ENCODE measurements around the gene REM2.

Gene REM2

DNA sequence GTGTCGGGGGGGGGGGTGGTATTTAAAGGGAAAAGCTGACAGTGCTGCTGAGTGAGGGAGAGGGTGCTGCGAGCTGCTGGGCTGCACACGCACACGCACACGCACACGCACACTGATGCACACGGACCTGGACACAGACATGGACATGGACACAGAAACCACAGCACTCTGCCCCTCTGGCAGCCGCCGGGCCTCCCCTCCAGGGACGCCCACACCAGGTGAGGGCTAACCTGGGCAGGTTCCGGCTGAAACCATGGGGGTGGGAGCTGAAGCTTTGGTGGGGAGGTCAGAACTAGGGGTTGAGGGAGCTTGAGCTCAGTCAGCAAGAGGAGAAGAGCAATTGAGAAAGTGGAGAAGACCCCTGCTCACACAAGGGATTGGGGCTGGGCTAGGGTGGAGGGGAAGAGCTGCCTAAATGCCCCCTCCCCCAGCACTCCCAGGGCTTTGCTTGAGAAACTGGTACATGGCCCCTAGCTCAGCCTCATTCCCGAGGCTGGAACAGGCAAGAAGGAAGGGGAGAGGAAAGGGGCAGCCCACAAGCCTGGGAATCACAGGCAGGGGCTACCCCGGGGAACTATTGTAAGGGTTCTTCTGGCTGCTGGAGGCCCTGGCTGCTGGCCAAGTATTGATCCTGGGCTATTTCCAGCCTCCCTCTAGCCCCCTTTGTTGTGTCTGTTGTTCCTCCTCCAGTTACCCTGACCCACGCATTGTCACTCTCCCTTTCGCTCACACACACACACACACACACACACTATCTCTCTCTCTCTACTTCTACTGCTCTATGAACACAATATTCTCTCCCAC lies at the start of gene REM2:
Gene REM2, plus strand, starts transcription at position 50 of the 804 bp plus-strand sequence. Its CDS starts 66 bp downstream, at position 116.
- ATAC-seq, result no peak

GRCh38 chr14:22835505-22835904 lies 47.5 kb upstream of the REM2 start:
- ATAC-seq, result no peak

DNA sequence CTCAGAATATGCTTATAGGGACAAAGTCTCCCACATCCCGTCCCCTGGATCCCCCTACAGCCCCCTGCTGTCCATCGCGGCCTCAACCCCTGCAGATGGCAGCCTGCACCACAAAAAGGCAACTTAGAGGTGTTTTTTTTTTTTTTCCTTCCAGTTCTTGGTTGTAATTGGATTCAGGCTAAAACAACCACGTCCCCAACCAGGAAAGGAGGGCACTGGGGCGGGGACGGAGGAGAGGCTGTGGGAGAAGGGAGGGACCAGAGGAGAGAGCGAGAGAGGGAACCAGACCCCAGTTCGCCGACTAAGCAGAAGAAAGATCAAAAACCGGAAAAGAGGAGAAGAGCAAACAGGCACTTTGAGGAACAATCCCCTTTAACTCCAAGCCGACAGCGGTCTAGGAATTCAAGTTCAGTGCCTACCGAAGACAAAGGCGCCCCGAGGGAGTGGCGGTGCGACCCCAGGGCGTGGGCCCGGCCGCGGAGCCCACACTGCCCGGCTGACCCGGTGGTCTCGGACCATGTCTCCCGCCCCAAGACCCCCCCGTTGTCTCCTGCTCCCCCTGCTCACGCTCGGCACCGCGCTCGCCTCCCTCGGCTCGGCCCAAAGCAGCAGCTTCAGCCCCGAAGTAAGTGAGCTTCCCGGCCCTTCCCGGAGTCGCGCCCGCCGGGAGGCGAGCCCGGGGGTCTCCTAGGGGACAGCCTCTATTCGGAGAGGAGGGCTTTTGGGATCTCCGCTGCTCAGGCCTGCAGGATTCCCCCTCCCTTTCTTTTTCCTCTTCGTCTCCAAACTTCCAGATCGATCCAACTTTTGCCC lies 46.5 kb upstream of the REM2 start, which contains the start of gene MMP14:
Gene MMP14, plus strand, starts transcription at position 285 of the 813 bp plus-strand sequence. Its CDS starts 233 bp downstream, at position 518.
- no peak for ATAC-seq

DNA sequence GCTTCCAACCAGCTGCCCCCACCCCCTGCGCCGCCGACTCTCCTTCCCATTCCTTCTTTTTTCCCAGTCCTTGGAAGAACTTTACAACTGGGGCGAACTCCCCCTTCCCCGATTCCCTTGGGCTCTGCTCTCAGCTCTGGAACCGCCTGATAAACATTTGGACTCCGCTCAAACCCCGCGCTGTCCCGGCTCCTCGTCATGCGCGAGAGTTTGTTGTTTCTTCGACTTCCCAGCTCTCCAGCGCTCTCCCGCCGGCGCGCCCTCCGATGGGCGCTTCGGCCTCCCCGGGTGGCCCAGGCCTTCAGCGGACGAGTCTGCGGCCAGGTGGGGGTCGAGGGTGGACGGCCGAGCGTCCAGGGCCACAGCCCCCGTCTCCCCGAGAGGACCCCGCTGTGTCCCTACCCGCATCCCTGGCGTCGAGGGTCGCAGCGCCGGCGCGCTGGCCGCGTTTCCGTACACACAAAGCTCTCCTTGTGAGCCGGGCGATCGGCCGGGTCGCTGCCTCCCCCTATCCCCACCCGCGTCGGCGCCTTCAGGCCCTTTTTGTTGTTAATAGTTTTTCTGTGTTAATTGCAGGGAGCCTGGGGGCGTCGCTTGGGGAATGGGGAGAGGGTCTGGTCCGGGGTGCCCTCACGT lies 45.8 kb upstream of the REM2 start:
- no peak for ATAC-seq

DNA sequence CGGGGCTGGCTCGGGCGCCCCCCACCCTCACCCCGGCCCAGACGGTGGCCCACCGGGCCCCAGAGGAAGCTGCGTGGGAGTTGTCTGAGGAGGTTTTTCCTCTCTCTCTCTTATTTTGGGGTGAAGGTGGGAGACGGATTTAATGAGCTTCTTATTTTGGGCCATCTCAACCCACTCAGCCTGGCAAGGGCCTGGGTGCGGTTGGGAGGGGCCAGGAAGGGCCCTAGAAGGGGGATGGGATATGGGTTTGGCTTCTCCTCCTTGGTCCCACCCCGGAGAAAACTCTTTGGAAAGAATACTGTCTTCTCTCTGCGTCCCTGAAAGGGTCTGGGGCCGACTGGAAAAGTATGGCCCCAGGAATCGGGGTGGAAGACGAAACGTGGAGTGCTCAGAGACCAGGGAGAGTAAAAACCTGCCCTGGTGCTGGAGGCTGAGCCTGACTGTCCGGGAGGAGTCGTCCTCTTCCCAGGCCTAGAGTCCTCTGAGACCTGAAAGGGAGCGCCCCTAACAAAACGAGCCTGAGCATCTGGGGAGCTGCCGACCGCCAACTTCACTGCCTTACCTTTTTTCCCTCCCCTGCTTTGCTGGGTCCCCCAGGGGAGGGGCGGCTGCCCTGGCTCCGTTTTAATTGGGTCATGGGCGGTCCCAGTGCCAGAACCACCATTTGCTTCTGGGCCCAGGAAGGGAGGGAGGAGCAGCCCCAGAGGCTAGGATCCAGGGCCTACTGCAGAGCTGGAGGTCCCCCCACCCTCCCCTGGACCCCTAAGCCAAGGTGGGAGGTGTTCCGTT lies 45.1 kb upstream of the REM2 start:
- ATAC-seq, result no peak

DNA sequence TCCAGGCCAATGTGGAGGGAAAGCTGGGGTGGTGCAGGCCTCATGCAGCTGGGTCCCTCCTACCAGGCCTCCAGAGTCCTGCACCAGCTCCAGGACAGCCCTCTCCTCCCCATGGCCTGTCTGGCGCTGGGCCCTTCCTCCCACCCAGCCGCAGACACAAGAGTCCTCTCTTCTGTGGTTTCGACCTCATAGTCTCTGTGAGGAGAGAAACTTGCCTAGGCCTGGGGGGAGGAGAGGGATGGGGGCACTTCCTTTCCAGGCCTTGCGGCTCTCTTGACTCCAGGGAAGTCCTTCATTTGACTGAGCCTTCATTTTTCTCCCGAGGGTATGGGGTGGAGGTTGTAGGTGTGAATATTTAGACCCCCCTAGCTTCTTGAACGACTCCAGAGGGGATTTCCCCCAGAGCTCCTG lies 44.4 kb upstream of the REM2 start:
- ATAC-seq, result no peak

DNA sequence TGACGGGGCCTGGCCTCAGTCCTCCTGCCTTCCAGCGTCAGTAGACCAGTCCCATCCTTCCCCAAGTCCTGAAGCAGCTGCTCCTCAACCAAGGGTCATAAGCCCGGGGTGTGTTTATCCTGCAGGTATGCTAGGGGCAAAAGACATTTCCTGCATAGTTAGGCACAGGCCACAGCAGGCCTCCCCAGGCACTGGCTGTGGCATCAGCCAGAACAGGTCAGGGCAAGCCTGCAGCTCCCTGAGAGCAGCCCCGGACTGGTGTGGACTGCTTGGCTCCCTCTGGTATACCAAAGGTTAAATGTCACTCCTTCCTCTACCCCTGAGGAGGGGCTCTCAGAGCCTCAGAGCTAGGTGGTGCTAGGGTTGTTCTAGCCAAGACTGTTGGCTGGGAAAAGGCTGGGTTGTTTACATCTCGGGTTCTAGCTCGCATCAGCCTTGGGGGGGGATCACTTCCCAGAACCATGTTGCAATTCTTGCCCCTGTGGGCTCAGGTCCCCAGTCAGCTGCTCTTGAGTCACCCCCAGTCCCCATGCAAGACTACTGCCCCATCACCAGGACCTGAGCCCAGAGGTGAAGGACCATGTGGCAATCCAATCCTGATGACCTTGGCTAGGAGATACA lies 43.8 kb upstream of the REM2 start:
- no peak for ATAC-seq

- no peak for ATAC-seq
These were observed 41.7 kb upstream of the REM2 start for GRCh38 chr14:22841311-22841710.

DNA sequence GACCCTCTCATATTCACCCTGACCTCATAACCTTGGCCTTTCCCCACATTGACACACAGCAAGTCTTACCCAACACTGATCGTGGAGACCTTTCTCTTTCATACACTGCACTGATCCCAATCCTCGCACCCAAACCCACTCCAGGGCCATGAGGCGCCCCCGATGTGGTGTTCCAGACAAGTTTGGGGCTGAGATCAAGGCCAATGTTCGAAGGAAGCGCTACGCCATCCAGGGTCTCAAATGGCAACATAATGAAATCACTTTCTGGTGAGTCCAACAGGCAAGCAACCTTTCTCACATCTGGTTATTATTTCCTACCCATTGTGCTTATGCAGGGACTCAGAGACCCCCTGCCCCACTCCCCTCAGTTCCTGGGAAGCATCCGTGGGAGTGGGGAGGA lies 41.3 kb upstream of the REM2 start:
- ATAC-seq, result no peak

GRCh38 chr14:22842211-22843122 lies 40.6 kb upstream of the REM2 start:
- no peak for ATAC-seq

DNA sequence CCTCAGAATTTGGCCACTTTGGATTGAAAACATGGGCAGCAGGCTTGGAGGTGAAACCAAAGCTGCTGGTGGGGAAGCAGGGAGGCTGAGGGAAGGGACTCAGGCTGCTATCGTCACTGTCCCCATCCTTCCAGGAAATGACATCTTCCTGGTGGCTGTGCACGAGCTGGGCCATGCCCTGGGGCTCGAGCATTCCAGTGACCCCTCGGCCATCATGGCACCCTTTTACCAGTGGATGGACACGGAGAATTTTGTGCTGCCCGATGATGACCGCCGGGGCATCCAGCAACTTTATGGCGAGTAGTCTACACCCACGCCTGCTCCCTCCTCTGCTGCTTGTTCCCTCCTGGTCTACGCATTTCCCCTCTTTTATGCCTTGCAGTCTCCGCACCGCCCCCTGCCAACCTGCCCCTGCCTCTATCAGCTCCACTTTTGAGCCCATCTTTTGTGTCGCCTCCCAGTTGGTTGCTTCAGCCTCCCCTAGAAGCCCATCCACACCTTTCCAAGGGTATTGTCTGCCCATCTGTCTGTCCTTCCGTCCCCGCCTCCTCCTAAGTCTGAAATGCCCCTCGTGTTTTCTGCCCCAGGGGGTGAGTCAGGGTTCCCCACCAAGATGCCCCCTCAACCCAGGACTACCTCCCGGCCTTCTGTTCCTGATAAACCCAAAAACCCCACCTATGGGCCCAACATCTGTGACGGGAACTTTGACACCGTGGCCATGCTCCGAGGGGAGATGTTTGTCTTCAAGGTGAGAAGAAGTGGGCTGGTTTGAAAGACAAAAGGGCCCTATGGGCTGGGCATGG lies 39.7 kb upstream of the REM2 start:
- no peak for ATAC-seq

- ATAC-seq, result no peak
These were observed 38.6 kb upstream of the REM2 start for GRCh38 chr14:22844221-22845102.

- ATAC-seq, result no peak
These were observed 38.0 kb upstream of the REM2 start for GRCh38 chr14:22845103-22845394.

GRCh38 chr14:22845821-22846625 lies 37.0 kb upstream of the REM2 start:
- no peak for ATAC-seq

DNA sequence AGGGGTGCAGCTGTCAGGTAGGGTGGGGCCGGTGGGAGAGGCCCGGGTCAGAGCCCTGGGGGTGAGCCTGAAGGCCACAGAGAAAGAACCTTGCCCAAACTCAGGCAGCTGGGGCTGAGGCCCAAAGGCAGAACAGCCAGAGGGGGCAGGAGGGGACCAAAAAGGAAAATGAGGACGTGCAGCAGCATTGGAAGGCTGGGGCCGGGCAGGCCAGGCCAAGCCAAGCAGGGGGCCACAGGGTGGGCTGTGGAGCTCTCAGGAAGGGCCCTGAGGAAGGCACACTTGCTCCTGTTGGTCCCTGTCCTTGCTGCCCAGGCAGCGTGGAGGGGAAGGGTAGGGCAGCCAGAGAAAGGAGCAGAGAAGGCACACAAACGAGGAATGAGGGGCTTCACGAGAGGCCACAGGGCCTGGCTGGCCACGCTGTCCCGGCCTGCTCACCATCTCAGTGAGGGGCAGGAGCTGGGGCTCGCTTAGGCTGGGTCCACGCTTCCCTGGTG lies 36.2 kb upstream of the REM2 start:
- no peak for ATAC-seq

DNA sequence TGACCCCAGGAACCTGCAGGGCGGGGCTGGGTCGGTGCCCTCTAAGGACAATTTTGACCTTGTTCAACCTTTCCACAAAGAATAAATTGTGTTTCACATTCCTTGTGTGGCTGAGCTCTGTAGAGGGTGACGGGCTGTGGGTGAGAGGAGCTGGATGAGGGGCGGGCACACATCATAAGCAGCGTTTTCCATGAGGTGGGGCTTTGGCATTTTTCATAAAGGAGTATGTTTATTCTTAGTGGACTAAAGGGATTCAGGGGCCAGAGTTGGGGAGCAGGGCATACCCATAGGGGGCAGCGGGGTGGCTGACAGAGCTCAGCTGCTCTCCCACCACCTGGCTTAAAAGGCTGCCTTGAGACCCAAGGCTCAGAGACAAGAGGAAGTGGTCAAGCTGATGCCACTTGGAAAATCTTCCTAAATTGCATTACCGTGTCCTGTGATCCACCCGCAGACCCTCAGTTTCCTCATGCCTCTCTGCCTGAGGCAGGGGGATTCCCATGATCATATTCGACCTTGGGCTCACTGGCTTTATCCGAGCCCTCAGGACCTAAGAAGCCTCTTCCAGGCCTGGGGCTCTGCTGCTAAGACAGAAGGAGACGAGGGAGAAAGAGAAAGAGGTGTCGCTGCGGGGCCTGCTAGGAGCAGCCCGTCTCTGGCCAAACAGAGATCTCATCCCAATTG lies 35.2 kb upstream of the REM2 start:
- no peak for ATAC-seq

GRCh38 chr14:22848351-22849164 lies 34.5 kb upstream of the REM2 start:
- ATAC-seq, result no peak
